HG02763 (cell line): ENCODE data around the gene CXCL17.
A peak's percentile ranks its signal among the peaks of the same experiment; 100 is the strongest.
"Not testable (repeated sequence)": the region's sequence is repeated elsewhere in the genome, so short reads cannot be mapped to it uniquely, and the experiment has no call there.

Experiments
- ATAC-seq: cut with Tn5 transposase; IDR thresholded peaks from one replicate; pipeline ENCODE4 v1.9.1; 2021; ENCODE audit warnings: mild to moderate bottlenecking, moderate library complexity; ENCODE audit not compliant: unreplicated experiment

CXCL17 gene

DNA sequence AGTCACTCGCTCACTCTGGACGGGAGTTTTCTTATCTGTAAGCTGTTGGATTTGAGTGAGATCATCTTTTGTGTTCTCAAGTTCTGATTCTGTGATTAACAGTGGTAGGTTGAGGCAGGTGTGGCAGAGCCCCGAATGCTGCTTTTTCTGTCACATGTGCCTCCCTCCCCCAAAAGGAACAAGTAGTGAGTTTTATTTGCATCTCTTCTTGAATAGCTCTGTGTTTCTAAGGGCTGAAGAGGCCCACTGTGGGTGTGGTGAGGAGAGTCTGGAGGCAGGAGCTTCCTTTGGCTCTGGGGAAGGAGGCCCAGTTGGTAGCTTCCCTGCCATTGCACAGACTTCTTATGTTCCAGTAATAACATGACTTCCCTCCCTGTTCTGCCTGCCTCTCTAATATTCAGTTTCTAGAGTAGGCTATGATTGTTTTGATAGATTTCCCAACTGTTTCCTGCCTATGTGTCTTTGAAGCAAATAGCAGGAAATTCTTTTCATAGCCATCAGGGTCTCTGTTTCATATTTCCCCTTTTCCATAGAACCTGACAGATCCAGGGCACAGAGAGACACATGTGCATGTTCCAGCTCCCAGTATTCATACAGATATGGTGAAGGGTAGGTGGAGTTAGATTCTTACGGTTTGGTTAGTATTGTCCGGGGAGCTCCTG, 23.9 kb upstream of the CXCL17 start:
- ATAC-seq = no peak

DNA sequence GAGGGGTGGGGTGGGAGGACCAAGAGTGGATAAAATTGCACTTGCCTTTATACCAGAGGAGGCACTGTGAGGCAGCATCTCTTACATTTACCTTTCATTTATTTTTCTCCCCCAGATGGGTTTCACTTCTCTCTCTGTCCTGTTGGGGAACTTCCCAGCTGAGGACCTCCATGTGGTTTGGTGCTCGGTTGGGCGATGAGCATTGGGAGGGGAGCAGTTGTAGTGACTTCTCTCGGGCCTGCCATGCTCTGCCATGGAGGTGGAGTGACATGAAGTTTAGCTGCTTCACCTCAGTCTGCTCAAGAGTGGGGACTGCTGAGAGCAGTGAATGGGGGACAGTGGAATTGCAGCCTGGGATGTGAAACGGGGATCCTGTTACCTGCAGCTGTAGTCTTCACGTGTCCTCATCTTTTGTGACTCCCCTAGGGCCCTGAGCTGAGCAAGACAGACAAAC, 23.1 kb upstream of the CXCL17 start:
- peak; percentile 55 for ATAC-seq

DNA sequence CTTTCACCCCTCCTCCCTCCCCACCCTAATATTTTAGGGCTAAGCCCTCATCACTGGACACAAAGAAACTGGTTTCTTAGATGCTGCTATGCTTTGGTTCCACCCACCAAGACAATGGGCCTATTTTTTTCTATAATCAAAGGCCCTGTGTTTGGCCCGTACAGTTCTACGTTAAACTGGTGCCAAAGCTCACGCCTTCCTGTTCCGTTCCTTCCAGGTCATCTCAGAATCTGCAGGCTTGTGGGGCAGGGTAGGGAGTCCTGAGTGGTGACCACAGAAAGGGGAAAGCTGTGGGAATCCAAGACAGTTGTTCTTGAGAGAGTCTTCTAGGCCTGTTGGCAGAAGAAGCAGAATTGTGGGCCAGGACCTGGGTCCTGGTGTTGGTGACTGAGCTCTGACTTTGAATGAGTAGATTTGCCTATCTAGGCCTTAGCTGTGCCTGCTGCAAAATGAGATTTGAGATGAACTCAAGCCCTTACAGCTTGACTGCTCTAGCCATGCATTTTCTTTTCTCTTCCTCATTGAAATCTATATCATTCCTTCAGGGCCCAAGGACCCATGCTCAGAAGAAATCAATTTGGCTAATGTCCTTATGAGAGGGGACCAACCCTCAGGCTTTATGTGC, 19.1 kb upstream of the CXCL17 start:
- no peak for ATAC-seq

DNA sequence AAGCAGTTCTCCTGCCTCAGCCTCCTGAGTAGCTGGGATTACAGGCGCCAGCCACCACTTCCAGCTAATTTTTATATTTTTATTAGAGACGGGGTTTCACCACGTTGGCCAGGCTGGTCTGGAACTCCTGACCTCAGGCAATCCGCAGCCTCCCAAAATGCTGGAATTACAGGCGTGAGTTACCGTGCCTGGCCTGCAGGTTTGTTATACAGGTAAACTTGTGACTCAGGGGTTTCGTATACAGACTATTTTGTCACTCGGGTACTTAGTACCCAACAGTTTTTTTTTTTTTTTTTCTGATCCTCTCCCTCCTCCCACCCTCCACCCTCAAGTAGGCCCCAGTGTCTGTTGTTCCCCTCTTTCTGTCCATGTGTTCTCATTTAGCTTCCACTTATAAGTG, 18.5 kb upstream of the CXCL17 start:
- not testable (repeated sequence) for ATAC-seq

DNA sequence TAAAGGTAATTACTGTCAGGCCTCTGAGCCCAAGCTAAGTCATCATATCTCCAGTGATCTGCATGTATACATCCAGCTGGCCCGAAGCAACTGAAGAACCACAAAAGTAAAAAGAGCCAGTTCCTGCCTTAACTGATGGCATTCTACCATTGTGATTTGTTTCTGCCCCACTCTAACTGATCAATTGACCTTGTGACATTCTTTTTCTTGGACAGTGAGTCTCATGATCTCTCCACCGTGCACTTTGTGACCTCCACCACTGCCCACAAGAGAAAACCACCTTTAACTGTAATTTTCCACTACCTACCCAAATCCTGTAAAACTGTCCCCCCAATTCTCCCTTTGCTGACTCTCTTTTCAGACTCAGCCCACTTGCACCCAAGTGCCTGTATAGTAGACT, 17.2 kb upstream of the CXCL17 start:
- ATAC-seq = no peak

DNA sequence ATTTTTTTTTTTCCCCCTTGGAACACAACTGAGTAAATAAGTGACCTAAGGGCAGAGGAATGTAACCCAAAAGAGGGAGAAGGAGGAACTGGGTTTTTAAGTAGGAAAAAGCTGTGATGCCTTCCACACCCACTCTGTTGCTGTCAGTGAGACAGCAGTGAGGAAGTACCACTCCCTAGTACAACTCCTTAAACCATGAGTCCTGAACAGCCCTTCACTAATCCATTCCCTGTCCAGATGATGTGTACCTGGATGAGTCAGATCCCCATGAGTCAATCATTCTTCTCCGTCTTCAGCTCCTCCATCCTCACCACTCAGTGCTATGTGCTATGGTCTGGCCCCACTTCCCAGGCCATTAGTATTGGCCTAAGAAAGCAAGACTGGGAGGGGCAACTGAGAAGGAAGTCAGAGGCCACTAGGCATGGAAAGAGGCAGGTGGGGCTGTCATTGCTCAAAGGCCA, 12.9 kb upstream of the CXCL17 start:
- ATAC-seq = no peak

DNA sequence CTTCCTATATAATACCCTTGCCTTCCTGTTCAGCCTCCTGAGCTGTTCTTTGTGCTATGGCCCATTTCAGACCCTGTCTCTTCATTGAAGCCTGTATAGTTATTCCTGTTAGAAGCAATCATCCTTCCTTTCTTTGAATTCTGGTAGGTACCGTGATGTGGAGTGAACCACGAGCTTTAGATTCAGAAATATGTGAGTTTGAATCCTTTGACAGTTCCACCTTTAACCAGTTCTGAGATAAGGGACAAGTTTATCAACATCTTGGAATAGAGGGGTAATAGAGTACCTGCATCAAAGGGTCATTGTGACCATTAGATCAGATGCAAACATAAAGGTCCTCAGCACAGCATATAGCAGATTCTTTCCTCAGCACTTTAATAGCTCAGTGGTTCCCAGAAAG, 12.3 kb upstream of the CXCL17 start:
- no peak for ATAC-seq

DNA sequence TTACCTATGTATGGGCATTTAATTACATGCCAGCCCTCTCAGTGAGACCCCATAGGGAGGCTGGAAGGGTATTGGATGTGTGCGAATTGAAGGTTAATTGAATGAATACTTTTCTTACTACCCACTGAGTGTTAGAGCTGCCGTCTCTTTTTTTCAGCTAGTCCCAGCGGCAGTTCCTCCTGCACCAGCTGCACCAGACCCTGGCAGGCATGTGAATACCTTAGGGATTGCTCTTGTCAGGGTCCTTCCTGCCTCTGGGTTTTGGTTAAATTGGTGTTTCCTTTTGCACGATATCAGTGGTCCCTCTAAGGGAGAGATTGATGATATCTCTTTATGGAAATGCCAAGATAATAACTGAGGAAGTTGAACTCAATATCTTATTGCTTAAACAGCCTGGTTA, 9.8 kb upstream of the CXCL17 start:
- no peak for ATAC-seq

DNA sequence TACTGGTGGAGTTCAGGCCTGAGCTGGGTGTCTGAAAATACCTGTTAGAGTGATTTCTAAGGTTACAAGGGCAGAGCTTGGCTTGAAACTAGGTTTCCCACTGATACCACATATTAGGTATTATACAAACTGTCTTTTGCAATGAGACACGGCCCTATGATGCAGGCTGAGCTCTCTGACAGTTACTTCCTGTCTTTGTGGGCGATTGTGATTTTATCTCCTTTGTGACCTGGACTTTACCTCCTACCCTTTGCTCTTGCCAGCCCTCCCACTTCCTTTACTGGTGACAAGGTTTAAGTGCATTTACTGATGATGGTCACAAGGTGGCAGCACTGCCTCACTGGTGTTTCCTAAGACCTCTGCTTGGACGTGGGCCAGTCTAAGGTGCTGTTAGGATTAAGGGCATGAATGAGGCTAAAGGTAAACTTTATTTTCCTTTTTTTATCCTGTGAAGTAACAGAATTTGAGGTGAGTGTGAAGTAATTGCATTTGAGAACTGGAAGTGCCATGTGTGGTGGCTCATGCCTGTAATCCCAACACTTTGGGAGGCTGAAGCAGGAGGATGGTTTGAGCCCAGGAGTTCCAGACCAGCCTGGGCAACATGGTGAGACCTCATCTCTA, 7.7 kb upstream of the CXCL17 start:
- ATAC-seq = peak; percentile 71

DNA sequence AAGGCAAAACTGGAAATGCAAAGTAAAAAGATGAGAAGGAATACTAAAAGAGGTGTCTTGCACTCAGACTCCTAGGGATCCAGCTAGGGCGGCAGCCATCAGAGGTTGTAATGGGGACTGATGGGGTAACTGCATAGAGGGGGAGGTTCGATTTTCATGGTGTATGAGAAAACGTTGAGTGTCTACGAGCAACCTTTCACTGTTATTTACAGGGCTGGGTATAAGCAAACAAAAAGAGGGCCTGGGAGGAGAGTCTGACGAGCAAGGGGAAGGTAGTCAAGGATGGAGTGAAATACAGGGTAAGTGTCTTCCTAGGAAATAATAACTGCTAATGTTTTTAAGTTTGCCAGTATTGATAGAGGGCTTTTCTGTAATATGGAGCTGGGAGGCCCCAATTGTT, 5.6 kb upstream of the CXCL17 start:
- ATAC-seq = not testable (repeated sequence)

DNA sequence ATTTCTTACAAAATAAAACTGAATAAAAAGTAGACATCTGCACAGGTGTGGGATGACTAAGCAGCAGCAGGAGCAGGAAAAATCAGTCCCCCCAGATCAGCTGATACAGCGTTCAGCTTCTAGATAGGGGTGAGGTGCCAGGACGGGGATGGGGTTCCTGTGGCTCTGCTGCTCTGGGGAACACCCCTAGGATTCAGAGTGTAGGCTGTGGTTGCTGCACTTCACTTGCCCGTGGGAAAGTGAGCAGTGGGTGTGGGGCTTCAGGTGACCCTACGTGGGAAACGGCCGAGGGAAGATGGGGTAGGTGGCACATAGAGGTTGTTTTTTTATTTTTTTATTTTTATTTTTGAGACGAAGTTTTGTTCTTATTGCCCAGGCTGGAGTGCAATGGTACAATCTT, 3.2 kb upstream of the CXCL17 start:
- ATAC-seq = no peak

DNA sequence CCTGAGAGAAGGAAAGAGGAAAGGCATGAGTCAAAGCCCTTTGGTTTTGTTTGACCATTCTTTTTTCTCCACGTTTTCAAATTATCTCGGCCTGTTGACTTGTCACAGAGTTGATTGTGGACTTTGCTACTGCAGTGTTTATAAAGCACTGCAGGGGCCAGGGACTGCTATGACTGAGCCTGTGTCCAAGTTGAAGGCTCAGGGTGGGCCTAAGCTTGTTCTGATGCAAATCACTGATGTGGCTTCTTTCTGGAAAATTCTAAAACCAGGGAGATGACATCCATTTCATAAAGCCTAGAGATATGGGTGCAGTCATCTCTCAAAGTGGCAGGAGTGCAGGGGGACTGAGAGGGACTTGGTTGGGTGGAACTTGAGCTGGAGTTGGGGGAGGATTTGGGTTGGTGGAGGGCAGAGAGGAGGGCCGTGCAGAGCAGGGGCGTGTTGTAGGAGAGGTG, 1.2 kb upstream of the CXCL17 start:
- ATAC-seq = no peak

DNA sequence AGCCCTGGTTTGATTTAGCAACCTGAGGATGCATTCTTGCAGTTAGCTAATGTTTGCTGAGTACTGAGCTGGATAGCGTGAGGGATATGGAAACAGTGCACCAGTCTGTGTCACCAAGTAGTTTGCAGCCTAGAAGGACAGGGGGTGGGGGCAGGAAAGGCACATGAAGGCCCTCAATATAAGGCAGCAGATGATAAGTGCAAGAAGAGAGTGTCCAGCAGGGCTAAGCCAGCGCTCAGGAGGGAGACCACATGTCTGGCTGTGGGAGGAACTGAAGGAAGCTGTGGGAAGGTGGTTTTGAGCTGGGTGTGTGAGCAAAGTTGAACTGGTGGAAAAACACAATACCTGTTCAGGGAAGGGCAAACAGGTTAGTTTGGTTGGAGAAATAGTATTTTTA, 1.7 kb downstream of the CXCL17 start:
- no peak for ATAC-seq

DNA sequence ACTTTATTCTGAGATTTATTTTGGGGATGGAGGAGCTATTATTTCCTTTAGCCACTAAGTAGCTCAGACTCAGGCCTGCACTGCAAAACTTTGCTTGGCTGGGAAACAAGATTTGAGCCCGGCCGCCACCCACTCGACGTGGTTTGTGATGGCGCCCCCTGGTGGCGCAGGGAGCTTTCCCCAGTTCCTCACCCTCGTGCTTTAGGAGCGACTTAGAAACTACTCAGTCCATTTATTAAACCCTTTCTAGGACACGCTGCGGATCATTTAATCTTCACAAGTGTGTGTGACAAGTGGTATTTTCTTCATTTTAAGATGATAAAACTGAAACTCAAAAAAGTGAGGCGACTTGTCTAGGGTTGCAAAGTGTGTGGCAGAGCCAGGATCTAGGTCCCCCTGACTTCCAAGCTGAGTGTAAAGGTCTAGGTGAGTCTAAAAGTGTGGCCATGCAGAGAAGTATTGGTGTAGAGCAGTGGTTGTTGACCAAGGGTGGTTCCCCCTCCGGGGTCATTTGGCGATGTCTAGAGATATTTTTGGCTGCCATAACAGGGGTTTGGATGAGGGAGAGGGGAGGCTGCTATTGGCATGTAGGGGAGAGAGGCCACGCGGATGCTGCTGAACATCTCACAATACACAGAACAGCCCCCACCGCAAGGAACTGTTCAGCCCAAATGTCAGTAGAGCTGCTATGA, 2.2 kb downstream of the CXCL17 start:
- ATAC-seq = no peak

DNA sequence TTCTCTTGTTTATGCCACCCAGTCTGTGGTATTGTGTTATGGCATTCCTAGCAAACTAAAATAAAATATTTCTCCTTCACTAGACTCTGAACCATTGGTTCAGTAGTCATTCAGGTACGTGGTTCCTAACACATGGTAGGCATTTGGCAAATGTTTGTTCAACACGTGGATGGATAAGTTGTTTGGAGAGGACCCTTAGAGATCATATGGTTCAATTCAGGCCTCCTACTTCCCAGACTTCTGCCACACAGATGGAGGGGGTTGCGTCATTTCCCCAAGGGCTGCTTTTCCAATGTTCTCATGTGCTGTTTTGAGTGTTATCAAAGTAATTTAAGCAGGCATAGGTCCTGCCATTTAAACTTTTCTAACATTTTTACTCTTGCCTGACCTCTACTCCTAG, 6.7 kb downstream of the CXCL17 start:
- no peak for ATAC-seq

DNA sequence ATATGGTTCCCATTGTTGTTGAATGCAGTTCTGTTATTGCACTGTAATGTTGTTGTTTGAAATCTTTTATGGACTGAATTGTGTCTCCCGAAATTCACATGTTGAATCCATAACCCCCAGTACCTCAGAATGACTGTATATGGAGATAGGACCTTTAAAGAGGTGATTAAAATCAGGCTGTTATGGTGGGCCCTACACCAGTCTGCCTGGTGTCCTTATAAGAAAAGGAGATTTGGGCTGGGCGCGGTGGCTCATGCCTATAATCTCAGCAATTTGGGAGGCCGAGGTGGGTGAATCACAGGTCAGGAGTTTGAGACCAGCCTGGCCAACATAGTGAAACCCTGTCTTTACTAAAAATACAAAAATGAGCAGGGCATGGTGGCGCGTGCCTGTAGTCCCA, 7.4 kb downstream of the CXCL17 start:
- ATAC-seq = no peak

DNA sequence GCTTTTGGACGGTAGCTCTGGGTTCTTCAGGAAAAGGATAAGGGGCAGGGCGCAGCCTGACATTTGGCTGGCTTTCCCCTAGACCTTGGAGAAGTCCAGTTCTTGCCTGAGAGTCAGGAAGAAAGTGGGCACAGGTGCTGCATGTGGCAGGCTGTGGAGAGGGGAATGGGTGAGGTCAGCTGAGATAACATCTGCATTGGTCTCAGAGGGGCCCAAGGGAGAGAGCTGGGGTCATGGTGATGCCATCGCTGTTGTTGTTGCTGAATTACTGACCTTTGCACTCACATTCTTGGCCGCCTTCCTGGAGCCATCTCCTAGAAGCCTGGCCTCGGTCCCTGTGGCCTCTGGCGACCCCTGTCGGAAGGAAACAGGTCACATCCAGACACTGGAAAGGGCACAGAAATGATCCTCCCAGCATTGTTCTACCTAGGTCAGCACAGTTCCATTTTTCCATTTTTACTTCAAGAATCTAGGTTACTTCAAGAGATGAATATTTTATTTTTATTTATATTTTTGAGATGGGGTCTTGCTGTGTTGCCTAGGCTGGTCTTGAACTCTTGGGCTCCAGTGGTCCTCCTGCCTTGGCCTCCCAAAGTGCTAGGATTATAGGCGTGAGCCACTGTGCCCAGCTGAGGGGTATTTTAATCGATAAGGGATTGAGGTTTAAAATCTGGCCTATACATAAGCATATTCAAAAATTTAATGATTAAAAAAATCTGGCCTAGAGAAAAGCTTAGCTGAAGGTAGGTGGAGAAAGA, 9.1 kb downstream of the CXCL17 start:
- ATAC-seq = no peak

DNA sequence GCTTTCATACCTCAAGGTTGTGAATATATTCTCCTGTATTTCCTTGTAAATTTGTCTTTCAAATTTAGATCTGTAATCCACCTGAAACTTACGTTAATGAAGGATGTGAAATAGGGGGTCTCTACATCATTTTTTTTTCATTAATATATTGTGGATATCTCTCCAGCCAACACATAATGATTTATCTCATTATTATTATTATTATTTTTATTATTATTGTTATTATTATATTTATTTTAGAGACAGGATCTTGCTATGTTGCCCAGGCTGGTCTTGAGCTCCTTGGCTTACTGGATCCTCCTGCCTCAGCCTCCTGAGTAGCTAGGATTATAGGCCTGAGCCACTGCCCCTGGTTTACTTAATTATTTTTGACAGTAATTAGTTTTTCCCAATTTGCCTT, 11.3 kb downstream of the CXCL17 start:
- ATAC-seq = no peak

DNA sequence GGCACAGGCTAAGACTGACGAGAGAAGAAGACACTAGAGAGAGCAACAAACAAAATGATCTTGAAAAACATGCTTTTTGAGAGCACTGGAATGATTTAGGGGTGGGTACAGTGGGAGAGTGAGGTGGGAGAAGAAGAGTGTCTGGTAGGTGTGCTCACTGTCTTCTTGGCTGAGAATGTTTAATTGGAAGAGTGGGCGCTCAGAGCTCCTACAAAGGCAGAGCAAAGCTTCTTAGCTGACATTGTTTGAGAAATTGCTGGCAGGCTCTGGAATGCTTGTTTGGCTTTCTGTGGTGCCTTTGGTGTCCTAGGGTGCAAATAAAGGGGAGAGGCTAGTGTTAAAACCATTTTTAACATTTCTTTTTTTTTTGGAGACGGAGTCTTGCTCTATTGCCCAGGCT, 14.1 kb downstream of the CXCL17 start:
- ATAC-seq = no peak

DNA sequence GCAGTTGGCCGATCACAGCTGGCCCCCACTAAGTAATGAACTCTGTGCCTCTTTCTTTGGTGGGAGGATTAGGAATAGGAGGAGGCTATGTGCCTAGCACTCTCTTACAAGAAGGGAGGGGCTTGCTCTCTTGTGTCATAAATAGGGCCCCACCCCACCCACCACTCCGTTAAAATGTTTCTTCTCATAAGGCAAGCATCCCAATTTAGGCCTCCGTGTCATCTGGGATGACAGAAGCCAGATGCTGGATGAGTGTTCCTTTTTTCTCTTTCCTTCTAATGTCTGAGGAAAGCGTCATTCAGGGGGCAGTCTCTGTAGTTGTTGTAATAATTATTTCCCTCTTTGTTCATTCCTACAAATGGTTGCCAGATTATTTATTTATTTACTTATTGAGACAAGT, 15.4 kb downstream of the CXCL17 start, which contains the start of gene LIPE:
Gene LIPE, minus strand, starts transcription at position 76 of the 400 bp plus-strand sequence. CDS start 239 bp downstream, outside the sequence.
- no peak for ATAC-seq

DNA sequence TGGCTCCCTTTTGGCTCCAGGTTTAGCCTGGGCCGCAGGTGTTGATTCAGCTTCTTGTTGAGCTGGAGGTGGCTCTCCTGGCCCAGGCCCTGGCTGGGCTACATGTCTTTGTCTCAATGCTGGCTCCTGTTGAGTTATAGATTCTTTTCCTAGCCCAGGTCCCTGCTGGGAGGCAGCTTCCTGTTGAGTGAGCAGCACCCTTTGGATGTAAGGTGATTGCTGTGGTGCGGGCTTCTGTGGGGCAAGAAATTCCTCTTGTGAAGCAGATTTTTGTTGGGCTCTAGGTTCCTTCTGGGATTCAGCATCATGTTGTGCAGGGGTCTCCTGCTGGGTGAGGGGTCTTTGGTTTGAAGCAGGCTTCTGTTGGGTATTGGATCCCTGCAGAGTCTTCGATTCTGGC, 16.1 kb downstream of the CXCL17 start:
- ATAC-seq = no peak
